ENCODE results near the gene CKB.

Gene CKB

DNA sequence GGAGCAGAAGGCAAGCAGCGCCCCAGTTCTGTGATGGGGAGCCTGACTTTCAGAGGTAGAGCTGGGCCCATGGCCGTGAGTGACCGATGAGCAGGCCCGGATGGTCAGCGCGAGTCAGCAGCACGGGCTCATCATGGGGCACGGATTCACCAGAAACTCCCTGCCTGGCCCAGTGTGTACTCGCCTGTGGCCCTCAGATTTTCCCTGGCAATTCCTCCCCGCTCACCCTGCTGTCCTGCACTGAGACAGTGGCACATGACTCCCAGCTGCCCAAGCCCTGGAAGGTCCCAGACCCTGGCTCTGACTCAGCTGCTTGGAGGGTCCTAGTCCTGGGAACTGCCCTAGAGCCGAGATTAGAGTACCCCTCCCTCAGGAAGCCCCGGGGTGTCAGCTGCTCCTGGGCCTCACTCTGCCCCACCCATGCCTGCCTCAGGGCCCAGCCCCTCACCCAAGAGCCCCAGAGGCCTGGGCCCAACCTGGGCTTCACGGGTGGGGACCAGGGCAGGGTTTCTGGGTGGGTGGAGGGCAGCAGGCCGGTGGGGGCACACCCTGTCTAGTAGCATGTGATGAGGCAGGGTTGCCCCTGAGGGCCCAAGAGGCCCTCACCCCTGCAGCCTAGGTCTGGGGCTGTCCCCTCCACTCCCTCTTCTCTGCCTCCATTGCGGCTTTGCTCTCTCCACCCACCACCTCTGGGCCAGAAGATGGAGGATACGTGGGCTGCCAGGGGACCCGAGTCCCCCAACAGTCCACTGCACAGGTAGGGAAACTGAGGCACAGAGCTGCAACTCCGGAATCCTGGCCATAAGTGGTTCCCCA, 14.8 kb upstream of the CKB start:
- DNase-seq: peak; percentile 25 to 80

DNA sequence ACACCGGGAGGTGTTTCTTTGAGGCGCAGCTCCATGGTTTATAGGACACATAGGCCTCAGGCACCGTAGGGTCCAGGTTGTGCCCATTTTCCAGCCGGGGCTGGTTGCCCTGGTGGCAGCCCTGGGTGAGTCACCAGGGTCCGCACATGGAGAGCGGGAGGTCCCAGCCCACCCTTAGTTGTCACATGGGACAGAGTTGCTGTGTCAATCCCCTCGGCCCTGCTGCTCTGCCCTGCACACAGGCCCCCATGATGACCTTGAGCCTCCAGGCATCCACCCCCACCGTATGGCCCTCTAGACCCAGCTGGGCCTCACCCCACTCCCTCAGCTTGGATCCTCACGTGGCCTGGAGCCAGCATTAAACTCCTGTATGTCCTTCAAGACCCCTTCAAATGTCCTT, 14.1 kb upstream of the CKB start:
- DNase-seq: no peak

- no peak for DNase-seq
Measured at GRCh38 chr14:103535891-103536565, 13.4 kb upstream of the CKB start.

DNA sequence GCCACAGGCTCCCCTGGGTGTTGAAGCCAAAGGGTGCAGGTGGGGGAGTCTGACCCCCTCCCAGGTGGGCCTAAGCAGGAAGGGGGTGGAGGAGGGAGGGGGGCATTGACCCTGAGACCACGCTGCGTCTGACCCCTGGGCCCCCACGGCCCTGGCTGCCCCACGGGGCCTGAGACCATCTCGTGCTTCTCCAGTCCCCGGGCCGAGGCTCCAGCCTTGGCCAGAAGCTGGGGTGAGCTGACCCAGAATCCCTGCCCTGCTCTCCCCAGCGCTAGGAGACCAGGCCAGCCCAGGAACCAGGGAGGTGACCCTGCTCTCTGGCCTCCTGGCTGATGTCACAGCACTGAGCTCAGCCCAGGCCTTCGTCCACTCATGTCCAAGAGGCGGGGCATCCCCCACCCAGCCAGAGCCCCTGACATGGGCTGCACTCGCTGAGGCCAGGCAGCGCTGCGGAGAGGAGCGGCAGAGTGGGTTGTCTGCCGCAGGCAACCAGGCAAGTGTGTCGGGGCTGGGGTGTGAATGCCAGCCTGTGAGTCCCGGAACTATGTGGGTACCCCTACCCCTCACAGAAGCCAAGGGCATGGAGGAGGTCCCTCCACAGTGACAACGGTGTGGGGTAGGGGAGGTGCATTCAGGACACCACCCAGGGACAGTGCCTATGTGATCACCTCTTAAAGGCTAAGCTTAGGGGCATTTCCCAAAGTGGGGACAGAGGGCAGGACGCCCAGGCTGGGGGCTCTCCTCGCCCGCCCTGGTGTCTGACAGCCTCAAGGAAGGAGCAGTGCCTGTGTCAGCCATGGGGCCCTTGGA, 12.7 kb upstream of the CKB start:
- no peak for DNase-seq

- DNase-seq: no peak
Measured at GRCh38 chr14:103534576-103535061, 12.0 kb upstream of the CKB start.

- no peak for DNase-seq
Measured at GRCh38 chr14:103533999-103534575, 11.5 kb upstream of the CKB start.

- peak; percentile 56 to 64 for DNase-seq
Measured at GRCh38 chr14:103533137-103533998, 10.7 kb upstream of the CKB start.

- no peak for DNase-seq
Measured at GRCh38 chr14:103532216-103533136, 9.8 kb upstream of the CKB start.

DNA sequence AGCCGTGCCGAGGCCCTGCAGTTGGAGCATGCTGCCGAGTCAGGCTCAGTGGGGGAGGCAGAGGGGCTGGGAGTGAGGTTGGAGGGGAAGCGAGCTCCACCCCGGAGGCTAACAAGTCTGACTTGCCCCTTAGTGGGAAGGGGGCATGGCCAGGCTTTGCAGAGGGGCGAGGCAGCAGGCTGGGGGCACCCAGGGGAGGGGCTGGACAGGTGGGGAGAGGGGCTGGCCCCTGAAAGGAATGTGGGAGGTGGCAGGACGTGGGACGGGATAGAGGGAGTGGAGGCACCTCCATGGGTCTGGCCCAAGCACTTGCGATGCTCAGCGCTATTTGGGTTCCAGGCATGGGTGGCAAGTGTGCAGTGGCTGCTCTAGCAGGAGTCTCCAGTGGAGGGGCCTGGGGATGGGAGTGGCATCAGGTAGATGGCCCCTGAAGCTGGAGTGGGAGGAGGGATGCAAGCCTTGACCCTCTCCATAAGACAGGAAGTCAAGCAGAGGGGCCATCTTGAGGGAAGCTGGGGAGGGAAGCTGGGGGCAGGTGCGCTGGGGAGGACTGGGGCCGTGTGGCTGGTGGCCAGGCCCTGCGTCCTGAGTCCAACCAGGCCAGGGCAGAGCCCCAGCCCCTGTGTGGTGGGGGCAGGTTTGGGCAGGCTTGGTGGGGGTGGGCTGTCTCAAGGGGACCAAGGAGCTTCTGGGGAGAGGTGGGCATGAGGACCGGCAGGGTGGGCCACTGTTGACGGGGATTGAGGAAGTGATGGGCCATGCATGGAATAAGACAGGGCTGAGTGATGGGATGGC, 9.0 kb upstream of the CKB start:
- no peak for DNase-seq

GRCh38 chr14:103530831-103531230, 8.2 kb upstream of the CKB start:
- no peak for DNase-seq

- no peak for DNase-seq
Measured at GRCh38 chr14:103530390-103530789, 7.8 kb upstream of the CKB start.

DNA sequence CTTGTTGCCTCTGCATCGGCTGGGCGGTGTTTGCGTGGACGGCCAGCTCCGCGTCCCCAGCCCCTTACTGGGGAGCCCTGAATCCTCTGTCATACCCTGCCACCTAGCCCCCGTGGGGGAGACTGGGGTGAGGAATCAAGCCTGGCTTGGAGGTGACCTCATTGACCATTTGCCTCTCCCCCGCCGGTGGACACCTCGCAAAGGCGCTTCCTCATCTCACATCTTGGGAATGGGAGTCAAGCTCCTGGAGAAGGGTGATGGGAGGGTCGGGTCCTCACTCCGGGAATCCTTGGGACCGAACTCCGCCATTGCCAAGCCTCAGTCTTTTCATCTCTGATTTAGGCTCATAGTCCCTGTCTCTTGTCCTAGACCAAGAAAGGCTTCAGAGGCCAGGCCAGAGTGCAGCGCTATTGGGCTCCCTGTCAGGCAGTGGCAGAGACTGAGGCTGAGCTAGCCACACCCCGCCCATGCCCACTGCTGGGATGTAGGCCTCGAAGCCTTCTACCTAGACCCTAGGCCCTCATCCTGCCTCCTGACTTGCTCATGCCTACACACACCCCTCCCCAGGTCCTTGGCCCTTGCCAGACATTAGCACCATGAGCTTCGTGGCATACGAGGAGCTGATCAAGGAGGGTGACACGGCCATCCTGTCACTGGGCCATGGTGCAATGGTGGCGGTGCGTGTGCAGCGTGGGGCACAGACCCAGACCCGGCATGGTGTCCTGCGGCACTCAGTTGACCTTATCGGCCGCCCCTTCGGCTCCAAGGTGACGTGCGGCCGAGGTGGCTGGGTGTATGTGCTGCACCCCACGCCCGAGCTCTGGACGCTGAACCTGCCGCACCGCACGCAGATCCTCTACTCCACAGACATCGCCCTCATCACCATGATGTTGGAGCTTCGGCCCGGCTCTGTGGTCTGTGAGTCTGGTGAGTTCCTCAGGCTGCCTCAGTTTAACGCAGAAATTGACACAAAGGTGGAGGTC, 7.0 kb upstream of the CKB start:
- DNase-seq: no peak

DNA sequence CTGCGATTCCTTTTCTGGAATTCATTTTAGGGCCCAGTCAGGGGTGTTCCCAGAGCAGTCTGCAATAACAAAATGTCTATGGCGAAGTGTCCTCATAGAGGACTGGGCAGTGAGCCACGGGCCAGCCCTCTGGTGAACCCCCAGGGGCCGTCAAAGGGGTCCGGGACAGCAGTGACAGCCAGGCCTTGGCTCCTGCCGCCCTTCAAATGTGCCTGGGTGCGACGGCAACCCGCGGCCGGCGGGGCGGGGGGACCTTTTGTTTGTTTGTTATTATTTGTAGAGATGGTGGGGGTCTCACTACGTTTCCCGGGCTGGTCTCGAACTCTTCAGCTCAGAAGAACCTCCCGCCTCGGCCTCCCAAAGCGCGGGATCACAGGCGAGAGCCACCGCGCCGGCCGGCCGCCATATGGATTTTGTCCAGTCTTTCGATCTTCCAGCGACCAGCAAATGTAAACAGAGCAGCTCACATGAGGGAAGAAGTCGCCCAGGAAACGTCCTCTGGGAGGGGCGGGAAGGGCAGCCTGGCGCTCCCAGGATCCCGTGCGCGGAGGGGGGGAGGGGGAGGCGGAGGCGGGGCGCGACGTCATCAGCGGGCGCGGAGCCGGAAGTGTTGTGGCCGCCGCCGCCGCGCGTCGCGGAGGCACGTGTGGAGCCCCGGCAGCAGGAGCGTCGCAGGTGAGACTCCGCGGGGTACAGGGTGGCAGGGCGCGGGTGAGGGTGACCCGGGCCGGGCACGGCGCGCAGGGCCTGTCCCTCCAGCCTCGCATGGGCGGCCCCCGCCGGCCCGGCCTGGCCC, 6.2 kb upstream of the CKB start, which contains the start of gene TRMT61A:
TRMT61A (plus strand) TSS at position 610 of the 796 bp plus-strand sequence. CDS start 783 bp downstream, outside the sequence.
- peak; percentile 79 to 83 for DNase-seq

- no peak for DNase-seq
Measured at GRCh38 chr14:103528146-103528586, 5.5 kb upstream of the CKB start.

GRCh38 chr14:103527408-103528145, 4.9 kb upstream of the CKB start:
- DNase-seq: peak; percentile 70 to 83

GRCh38 chr14:103526914-103527248, 4.3 kb upstream of the CKB start:
- no peak for DNase-seq

Measured in inflammatory macrophage treated with lipopolysaccharide for 1 hour (primary cell).